HL-60 (cell line): ENCODE results near the gene ANTXR1.

ENCODE experiments used
- GABPA ChIP-seq: IDR thresholded peaks from 2 replicates; pipeline ENCODE4 v1.6.1; 2012; ENCODE audit warnings: low read depth
- POLR2AphosphoS5 ChIP-seq: IDR thresholded peaks from 2 replicates; pipeline ENCODE4 v1.6.1; 2012; ENCODE audit warnings: low read depth
- TF ChIP-seq, protein P1 (sequence below): IDR thresholded peaks from one replicate; pipeline ENCODE4 v1.5.1; 2011; ENCODE audit warnings: low read length, control low read depth, inconsistent platforms; ENCODE audit not compliant: insufficient read depth

DNA sequence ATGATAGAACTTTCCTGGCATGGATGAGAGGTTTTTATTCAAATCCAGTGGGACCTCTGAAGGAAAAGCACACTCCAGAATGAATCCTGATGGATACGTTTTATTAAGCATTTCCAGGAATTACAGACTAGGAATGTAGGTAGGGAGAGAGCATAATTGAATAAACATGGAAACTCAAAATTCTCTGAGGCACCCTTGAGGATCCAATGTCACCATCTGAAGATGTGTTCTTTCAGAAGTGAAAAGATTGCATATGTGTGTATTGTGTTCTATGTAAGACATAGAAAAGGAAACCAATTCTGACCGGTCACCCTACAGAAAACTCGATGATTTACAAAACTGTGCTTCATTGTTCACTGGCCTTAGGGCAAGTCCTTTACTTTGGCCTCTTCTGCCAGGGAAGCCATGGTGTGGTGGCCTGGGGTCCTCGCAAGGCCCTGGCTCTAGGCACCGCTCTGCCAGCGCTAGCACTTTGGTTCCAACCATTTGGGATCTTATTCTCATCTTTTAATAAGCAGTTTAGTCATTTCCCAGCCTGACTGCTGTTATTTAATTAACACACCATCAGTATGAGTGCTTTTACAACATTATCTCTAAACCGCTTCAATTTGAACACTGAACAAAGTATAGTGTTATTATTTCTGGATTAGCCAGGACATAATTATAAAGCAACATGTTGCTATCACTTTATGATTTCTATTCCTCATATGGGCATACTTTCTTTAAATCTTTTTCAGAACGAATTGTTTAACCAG is 43.1 kb upstream of the ANTXR1 start:
- TF ChIP-seq, protein P1, sequence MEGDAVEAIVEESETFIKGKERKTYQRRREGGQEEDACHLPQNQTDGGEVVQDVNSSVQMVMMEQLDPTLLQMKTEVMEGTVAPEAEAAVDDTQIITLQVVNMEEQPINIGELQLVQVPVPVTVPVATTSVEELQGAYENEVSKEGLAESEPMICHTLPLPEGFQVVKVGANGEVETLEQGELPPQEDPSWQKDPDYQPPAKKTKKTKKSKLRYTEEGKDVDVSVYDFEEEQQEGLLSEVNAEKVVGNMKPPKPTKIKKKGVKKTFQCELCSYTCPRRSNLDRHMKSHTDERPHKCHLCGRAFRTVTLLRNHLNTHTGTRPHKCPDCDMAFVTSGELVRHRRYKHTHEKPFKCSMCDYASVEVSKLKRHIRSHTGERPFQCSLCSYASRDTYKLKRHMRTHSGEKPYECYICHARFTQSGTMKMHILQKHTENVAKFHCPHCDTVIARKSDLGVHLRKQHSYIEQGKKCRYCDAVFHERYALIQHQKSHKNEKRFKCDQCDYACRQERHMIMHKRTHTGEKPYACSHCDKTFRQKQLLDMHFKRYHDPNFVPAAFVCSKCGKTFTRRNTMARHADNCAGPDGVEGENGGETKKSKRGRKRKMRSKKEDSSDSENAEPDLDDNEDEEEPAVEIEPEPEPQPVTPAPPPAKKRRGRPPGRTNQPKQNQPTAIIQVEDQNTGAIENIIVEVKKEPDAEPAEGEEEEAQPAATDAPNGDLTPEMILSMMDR: no peak
- TF ChIP-seq GABPA: no peak
- TF ChIP-seq POLR2AphosphoS5: no peak
